ENCODE data around the gene FAM209A. TPM values are rescaled to one million over a fixed set of nuclear protein-coding genes. Genes with fewer than 3 reads are reported as not detected.

FAM209A gene
- total and polyA plus RNA-seq, 10 of the 15 experiments (the other 5 are each of a cell fraction or from before 2014, with no cell fraction given) = 0.11 to 0.51 (median 0.32) TPM; not detected in 4

DNA sequence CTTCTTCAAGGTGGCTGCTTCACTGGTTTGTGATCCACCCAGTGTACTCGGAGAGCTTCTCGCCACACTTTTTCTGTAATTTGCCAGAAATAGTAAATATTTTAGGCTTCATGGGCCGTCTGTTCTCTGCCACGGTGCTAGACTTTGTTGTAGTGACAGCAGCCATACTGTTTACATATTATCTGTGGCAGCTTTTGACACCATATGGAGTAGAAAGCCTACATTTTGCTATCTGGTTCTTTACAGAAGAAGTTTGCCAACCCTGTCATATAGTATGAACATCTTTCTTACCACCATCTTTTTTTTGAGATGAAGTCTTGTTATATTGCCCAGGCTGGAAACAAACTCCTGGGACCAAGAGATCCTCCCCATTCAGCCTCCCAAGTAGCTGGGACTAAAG, 41.0 kb downstream of the FAM209A start:
- WGBS (ENCODE audit: insufficient coverage, insufficient replicate concordance, low lambda C conversion rate, missing lambda C conversion rate) = 60% methylated on average over 4 of the region's 4 CpGs
- POLR2A ChIA-PET = interaction anchor here (0.6 kb wide), 1 partner anchor 429 kb away, joined by 3 read pairs; no protein-coding TSS in a partner anchor
- FAIRE-seq = no peak

More for the DNA sequence above, 41.0 kb downstream of the FAM209A start:
- H3K27ac ChIP-seq (ENCODE audit: control insufficient read depth, insufficient read depth) = no peak overlapping the region
- H3K4me2 ChIP-seq (ENCODE audit: control insufficient read depth, insufficient read depth) = no peak overlapping the region
- TF ChIP-seq ZZZ3 (IDR thresholded peaks at IDR 0.05; ENCODE audit: control insufficient read depth, insufficient read length, low read depth) (no peak), GABPA (IDR thresholded peaks at IDR 0.05; ENCODE audit: low read depth) (no peak), CBX5 (IDR thresholded peaks at IDR 0.05; ENCODE audit: low read depth) (no peak), NRF1 (conservative IDR thresholded peaks at IDR 0.05; ENCODE audit: low read depth, low read length) (no peak), KDM1A (IDR thresholded peaks at IDR 0.05; ENCODE audit: borderline replicate concordance) (no peak), TCF7 (IDR thresholded peaks at IDR 0.05; ENCODE audit: borderline replicate concordance) (no peak), CREM (IDR thresholded peaks at IDR 0.05; ENCODE audit: low read depth) (no peak), TARDBP (IDR thresholded peaks at IDR 0.05; ENCODE audit: borderline replicate concordance) (no peak), LARP7 (IDR thresholded peaks at IDR 0.05) (no peak), NR2C1 (IDR thresholded peaks at IDR 0.05) (no peak), CEBPB (IDR thresholded peaks at IDR 0.05; ENCODE audit: borderline replicate concordance in 1 of 2, low read depth in 2 of 2, low read length in 2 of 2) (no peak), DPF2 (IDR thresholded peaks at IDR 0.05) (no peak)
- TF ChIP-seq, protein P1, sequence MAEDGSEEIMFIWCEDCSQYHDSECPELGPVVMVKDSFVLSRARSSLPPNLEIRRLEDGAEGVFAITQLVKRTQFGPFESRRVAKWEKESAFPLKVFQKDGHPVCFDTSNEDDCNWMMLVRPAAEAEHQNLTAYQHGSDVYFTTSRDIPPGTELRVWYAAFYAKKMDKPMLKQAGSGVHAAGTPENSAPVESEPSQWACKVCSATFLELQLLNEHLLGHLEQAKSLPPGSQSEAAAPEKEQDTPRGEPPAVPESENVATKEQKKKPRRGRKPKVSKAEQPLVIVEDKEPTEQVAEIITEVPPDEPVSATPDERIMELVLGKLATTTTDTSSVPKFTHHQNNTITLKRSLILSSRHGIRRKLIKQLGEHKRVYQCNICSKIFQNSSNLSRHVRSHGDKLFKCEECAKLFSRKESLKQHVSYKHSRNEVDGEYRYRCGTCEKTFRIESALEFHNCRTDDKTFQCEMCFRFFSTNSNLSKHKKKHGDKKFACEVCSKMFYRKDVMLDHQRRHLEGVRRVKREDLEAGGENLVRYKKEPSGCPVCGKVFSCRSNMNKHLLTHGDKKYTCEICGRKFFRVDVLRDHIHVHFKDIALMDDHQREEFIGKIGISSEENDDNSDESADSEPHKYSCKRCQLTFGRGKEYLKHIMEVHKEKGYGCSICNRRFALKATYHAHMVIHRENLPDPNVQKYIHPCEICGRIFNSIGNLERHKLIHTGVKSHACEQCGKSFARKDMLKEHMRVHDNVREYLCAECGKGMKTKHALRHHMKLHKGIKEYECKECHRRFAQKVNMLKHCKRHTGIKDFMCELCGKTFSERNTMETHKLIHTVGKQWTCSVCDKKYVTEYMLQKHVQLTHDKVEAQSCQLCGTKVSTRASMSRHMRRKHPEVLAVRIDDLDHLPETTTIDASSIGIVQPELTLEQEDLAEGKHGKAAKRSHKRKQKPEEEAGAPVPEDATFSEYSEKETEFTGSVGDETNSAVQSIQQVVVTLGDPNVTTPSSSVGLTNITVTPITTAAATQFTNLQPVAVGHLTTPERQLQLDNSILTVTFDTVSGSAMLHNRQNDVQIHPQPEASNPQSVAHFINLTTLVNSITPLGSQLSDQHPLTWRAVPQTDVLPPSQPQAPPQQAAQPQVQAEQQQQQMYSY (CRISPR knock-in tag; IDR thresholded peaks at IDR 0.05) = no peak
- TF ChIP-seq, protein P2, sequence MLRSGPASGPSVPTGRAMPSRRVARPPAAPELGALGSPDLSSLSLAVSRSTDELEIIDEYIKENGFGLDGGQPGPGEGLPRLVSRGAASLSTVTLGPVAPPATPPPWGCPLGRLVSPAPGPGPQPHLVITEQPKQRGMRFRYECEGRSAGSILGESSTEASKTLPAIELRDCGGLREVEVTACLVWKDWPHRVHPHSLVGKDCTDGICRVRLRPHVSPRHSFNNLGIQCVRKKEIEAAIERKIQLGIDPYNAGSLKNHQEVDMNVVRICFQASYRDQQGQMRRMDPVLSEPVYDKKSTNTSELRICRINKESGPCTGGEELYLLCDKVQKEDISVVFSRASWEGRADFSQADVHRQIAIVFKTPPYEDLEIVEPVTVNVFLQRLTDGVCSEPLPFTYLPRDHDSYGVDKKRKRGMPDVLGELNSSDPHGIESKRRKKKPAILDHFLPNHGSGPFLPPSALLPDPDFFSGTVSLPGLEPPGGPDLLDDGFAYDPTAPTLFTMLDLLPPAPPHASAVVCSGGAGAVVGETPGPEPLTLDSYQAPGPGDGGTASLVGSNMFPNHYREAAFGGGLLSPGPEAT (IDR thresholded peaks at IDR 0.05; ENCODE audit: low read depth) = no peak
- TF ChIP-seq, protein P3, sequence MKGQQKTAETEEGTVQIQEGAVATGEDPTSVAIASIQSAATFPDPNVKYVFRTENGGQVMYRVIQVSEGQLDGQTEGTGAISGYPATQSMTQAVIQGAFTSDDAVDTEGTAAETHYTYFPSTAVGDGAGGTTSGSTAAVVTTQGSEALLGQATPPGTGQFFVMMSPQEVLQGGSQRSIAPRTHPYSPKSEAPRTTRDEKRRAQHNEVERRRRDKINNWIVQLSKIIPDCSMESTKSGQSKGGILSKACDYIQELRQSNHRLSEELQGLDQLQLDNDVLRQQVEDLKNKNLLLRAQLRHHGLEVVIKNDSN (IDR thresholded peaks at IDR 0.05; ENCODE audit: borderline replicate concordance, extremely low read length, insufficient read depth, low read depth, low read length) = no peak
- TF ChIP-seq, protein P4, sequence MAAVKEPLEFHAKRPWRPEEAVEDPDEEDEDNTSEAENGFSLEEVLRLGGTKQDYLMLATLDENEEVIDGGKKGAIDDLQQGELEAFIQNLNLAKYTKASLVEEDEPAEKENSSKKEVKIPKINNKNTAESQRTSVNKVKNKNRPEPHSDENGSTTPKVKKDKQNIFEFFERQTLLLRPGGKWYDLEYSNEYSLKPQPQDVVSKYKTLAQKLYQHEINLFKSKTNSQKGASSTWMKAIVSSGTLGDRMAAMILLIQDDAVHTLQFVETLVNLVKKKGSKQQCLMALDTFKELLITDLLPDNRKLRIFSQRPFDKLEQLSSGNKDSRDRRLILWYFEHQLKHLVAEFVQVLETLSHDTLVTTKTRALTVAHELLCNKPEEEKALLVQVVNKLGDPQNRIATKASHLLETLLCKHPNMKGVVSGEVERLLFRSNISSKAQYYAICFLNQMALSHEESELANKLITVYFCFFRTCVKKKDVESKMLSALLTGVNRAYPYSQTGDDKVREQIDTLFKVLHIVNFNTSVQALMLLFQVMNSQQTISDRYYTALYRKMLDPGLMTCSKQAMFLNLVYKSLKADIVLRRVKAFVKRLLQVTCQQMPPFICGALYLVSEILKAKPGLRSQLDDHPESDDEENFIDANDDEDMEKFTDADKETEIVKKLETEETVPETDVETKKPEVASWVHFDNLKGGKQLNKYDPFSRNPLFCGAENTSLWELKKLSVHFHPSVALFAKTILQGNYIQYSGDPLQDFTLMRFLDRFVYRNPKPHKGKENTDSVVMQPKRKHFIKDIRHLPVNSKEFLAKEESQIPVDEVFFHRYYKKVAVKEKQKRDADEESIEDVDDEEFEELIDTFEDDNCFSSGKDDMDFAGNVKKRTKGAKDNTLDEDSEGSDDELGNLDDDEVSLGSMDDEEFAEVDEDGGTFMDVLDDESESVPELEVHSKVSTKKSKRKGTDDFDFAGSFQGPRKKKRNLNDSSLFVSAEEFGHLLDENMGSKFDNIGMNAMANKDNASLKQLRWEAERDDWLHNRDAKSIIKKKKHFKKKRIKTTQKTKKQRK (IDR thresholded peaks at IDR 0.05; ENCODE audit: low read depth, low read length) = no peak
- intact Hi-C loops (cut with micrococcal nuclease; ENCODE audit: unreplicated experiment) (no loop called here), in situ Hi-C loops (cut with MboI) (no loop called here)
- ChIA-PET RAD21 (ENCODE audit: unreplicated experiment) (no interaction called here), CTCF (interaction anchor here (3.5 kb wide), 1 partner anchor 15 kb away, joined by 15 read pairs; no protein-coding TSS in a partner anchor), SMC1A (ENCODE audit: uncharacterized antibody, unreplicated experiment) (interaction anchor here (0.7 to 1.2 kb wide), 2 partner anchors 12 to 15 kb away, joined by 3 read pairs; no protein-coding TSS in a partner anchor)
- DNase-seq (ENCODE audit: low read depth, low spot score) = no peak
- H3K9ac ChIP-seq (ENCODE audit: control insufficient read depth, insufficient read depth, low read length) = no peak overlapping the region
- no peak overlapping the region for H3K4me3 ChIP-seq
- no peaks in the 10 kb centered on the region for H3K79me2 ChIP-seq (ENCODE audit: control insufficient read depth, insufficient read depth, low read length)
- H4K20me1 ChIP-seq (ENCODE audit: control insufficient read depth, insufficient read depth) = no peaks in the 10 kb centered on the region
- H3K27me3 ChIP-seq (replicated peaks in 1 of 2; ENCODE audit: control insufficient read depth in 2 of 2, insufficient read depth in 2 of 2, low read length in 1 of 2) = no peaks in the 10 kb centered on the region
- BruUV-seq (replicated peaks) = no TSS peak
- H3K9me3 ChIP-seq (replicated peaks; ENCODE audit: control insufficient read depth, insufficient read depth, low read length) = no peaks in the 10 kb centered on the region
- H3K4me1 ChIP-seq (ENCODE audit: control insufficient read depth, insufficient read depth, low read length) = no peaks in the 10 kb centered on the region
- no peak for ATAC-seq
- no peaks in the 10 kb centered on the region for H3K36me3 ChIP-seq (ENCODE audit: control insufficient read depth in 2 of 2, insufficient read depth in 2 of 2, low read length in 1 of 2)
- H2AFZ ChIP-seq (ENCODE audit: control insufficient read depth, low read depth, low read length) = no peak overlapping the region
